H1 (cell line): ENCODE results near the gene MEI1. TPM values are rescaled to one million over a fixed set of nuclear protein-coding genes. Genes with fewer than 3 reads are reported as not detected.

Experiments used
- CTCF ChIA-PET: fragments of 300-600 bp; sonication (Branson Sonifier 250); formaldehyde crosslinking; loops from one replicate; lab custom pipeline; 2021; ENCODE audit not compliant: partially characterized antibody; lab: Charles Lee
- POLR2A ChIA-PET: fragments of 300-600 bp; sonication (Branson Sonifier 250); formaldehyde crosslinking; loops from one replicate; lab custom pipeline; 2021; ENCODE audit warnings: inconsistent platforms; ENCODE audit not compliant: partially characterized antibody; lab: Charles Lee
- DNase-seq, 2 experiments: peaks; one replicate each; pipeline versions ENCODE4 v3.0.0 to v3.0.0-alpha.2; 2010 to 2022; ENCODE audit warnings: low spot score in 2 of 2, low read depth in 1 of 2, mixed read lengths in 1 of 2
- FAIRE-seq: peaks from 2 replicates; lab custom pipeline; 2011; peaks lifted over from hg19 to GRCh38; lab: Jason Lieb, UNC
- H2AFZ ChIP-seq: 2 replicates; pipeline ENCODE4 v1.8.1; 2012; ENCODE audit warnings: low read length, inconsistent platforms
- H2AK5ac ChIP-seq: 2 replicates; pipeline ENCODE4 v1.6.1; 2013; ENCODE audit warnings: low read depth, low read length
- H2BK120ac ChIP-seq: replicated peaks from 2 replicates; pipeline ENCODE3; 2013; ENCODE audit warnings: low read depth, low read length, inconsistent platforms
- H2BK12ac ChIP-seq: 2 replicates; pipeline ENCODE4 v1.6.1; 2013; ENCODE audit warnings: low read depth, low read length
- H2BK15ac ChIP-seq: 2 replicates; pipeline ENCODE4 v1.6.1; 2013; ENCODE audit warnings: low read length
- H2BK20ac ChIP-seq: 2 replicates; pipeline ENCODE4 v1.6.1; 2013; ENCODE audit warnings: low read length
- H2BK5ac ChIP-seq: 2 replicates; pipeline ENCODE4 v1.6.1; 2013; ENCODE audit warnings: low read depth, low read length
- H3K14ac ChIP-seq: 2 replicates; pipeline ENCODE4 v1.6.1; 2013; ENCODE audit warnings: inconsistent platforms; ENCODE audit not compliant: insufficient read length
- H3K18ac ChIP-seq: 2 replicates; pipeline ENCODE4 v1.6.1; 2013; ENCODE audit warnings: low read length; ENCODE audit errors: extremely low read depth
- H3K23ac ChIP-seq: 2 replicates; pipeline ENCODE4 v1.6.1; 2013; ENCODE audit warnings: inconsistent platforms; ENCODE audit not compliant: insufficient read length
- H3K23me2 ChIP-seq: 2 replicates; pipeline ENCODE4 v1.6.1; 2013; ENCODE audit warnings: low read depth, low read length
- H3K27ac ChIP-seq: 2 replicates; pipeline ENCODE4 v1.6.1; 2011; ENCODE audit warnings: low read depth, low read length, inconsistent platforms
- H3K27me3 ChIP-seq, 4 experiments: replicated peaks in 1 of 4; 1 replicate in 1 of 4; 2 replicates in 3 of 4; pipeline versions ENCODE4 v1.6.1 to v1.8.1; 2011 to 2013; ENCODE audit warnings: low read length in 3 of 4, mild to moderate bottlenecking in 3 of 4, inconsistent platforms in 2 of 4, mixed read lengths in 2 of 4, moderate library complexity in 1 of 4; ENCODE audit not compliant: control insufficient read depth in 3 of 4, insufficient read depth in 3 of 4; ENCODE audit errors: extremely low read depth in 1 of 4
- H3K36me3 ChIP-seq, 4 experiments: 2 replicates each; pipeline versions ENCODE4 v1.6.1 to v1.8.1; 2011 to 2013; ENCODE audit warnings: mild to moderate bottlenecking in 4 of 4, low read length in 3 of 4, moderate library complexity in 2 of 4, control low read depth in 1 of 4, inconsistent platforms in 1 of 4; ENCODE audit not compliant: insufficient read depth in 4 of 4, control insufficient read depth in 2 of 4
- H3K4ac ChIP-seq: replicated peaks from 2 replicates; pipeline ENCODE3; 2013; ENCODE audit warnings: low read length, low read depth, mixed read lengths, inconsistent platforms; ENCODE audit not compliant: insufficient read length
- H3K4me1 ChIP-seq, 4 experiments: replicated peaks in 1 of 4; 1 replicate in 1 of 4; 2 replicates in 3 of 4; pipeline versions ENCODE4 v1.6.1 to v1.8.1; 2011 to 2013; ENCODE audit warnings: low read length in 3 of 4, inconsistent platforms in 2 of 4, mixed read lengths in 1 of 4; ENCODE audit not compliant: insufficient read depth in 4 of 4, control insufficient read depth in 3 of 4
- H3K4me2 ChIP-seq, 2 experiments: 2 replicates each; pipeline versions ENCODE4 v1.6.1 to v1.8.1; 2011 to 2013; ENCODE audit warnings: low read depth in 2 of 2, low read length in 2 of 2, control low read depth in 1 of 2, inconsistent platforms in 1 of 2, mild to moderate bottlenecking in 1 of 2; ENCODE audit not compliant: insufficient read depth in 1 of 2
- H3K4me3 ChIP-seq, 4 experiments: fragments of 200-600, 300-600 bp in 1 of 4; sonication (generic), shearing (Covaris generic), sonication (Bioruptor Twin) in 1 of 4; 2 replicates each; pipeline versions ENCODE4 v1.5.1 to v1.8.1; 2011 to 2016; ENCODE audit warnings: low read length in 4 of 4, low read depth in 3 of 4, control low read depth in 2 of 4, inconsistent platforms in 2 of 4, mild to moderate bottlenecking in 2 of 4, mixed read lengths in 1 of 4, moderate library complexity in 1 of 4; ENCODE audit not compliant: insufficient read depth in 2 of 4; ENCODE audit errors: extremely low read depth in 1 of 4
- H3K56ac ChIP-seq: replicated peaks from 2 replicates; pipeline ENCODE3; 2013; ENCODE audit warnings: low read depth, mild to moderate bottlenecking, mixed read lengths, low read length, inconsistent platforms; ENCODE audit not compliant: insufficient read length
- H3K79me1 ChIP-seq: 2 replicates; pipeline ENCODE4 v1.6.1; 2013; ENCODE audit warnings: low read depth, low read length, control low read depth
- H3K79me2 ChIP-seq, 2 experiments: 2 replicates each; pipeline versions ENCODE4 v1.6.1 to v1.8.1; 2012 to 2013; ENCODE audit warnings: low read length in 2 of 2, mild to moderate bottlenecking in 2 of 2, inconsistent platforms in 1 of 2; ENCODE audit not compliant: insufficient read depth in 2 of 2, control insufficient read depth in 1 of 2
- H3K9ac ChIP-seq, 4 experiments: replicated peaks in 1 of 4; 1 replicate in 1 of 4; 2 replicates in 3 of 4; pipeline versions ENCODE4 v1.6.1 to v1.8.1; 2011 to 2013; ENCODE audit warnings: low read depth in 3 of 4, low read length in 3 of 4, control low read depth in 2 of 4, mild to moderate bottlenecking in 2 of 4, moderate library complexity in 2 of 4, inconsistent platforms in 1 of 4; ENCODE audit errors: extremely low read depth in 1 of 4
- H3K9me3 ChIP-seq, 2 experiments: 2 replicates each; pipeline versions ENCODE4 v1.6.1 to v1.8.1; 2012 to 2013; ENCODE audit warnings: mild to moderate bottlenecking in 2 of 2, moderate library complexity in 2 of 2, control low read depth in 1 of 2, inconsistent platforms in 1 of 2, low read depth in 1 of 2, low read length in 1 of 2, mixed read lengths in 1 of 2; ENCODE audit not compliant: insufficient read depth in 2 of 2
- H4K20me1 ChIP-seq, 2 experiments: replicated peaks in 1 of 2; 2 replicates each; pipeline versions ENCODE3 to v1.8.1; 2011 to 2013; ENCODE audit warnings: inconsistent platforms in 2 of 2, low read length in 2 of 2, mild to moderate bottlenecking in 1 of 2; ENCODE audit not compliant: insufficient read depth in 2 of 2, control insufficient read depth in 1 of 2
- H4K5ac ChIP-seq: 2 replicates; pipeline ENCODE4 v1.6.1; 2013; ENCODE audit warnings: low read length, low read depth, mixed read lengths, inconsistent platforms; ENCODE audit not compliant: insufficient read length
- H4K8ac ChIP-seq: 2 replicates; pipeline ENCODE4 v1.8.0; 2013; ENCODE audit warnings: mild to moderate bottlenecking, moderate library complexity, low read length, inconsistent platforms; ENCODE audit not compliant: insufficient read depth; ENCODE audit errors: extremely low read depth
- H4K91ac ChIP-seq: replicated peaks from 2 replicates; pipeline ENCODE3; 2013; ENCODE audit warnings: low read length, mixed read lengths, inconsistent platforms; ENCODE audit not compliant: insufficient read length
- CEBPB ChIP-seq: IDR thresholded peaks from 2 replicates; pipeline ENCODE4 v1.6.1; 2012; ENCODE audit warnings: low read depth, low read length
- CHD1 ChIP-seq: IDR thresholded peaks from 2 replicates; pipeline ENCODE4 v1.6.1; 2012; ENCODE audit warnings: low read depth, low read length, improper control_type of control experiment
- CHD2 ChIP-seq: IDR thresholded peaks from 2 replicates; pipeline ENCODE4 v1.6.1; 2012; ENCODE audit warnings: low read length, improper control_type of control experiment
- CREB1 ChIP-seq: IDR thresholded peaks from 2 replicates; pipeline ENCODE4 v1.6.1; 2012; ENCODE audit warnings: inconsistent platforms
- GABPA ChIP-seq: IDR thresholded peaks from 2 replicates; pipeline ENCODE4 v1.6.1; 2011; ENCODE audit warnings: mild to moderate bottlenecking, low read length, moderate library complexity, borderline replicate concordance; ENCODE audit not compliant: insufficient read depth
- JUN ChIP-seq: IDR thresholded peaks from 2 replicates; pipeline ENCODE4 v1.6.1; 2011; ENCODE audit warnings: low read depth, mild to moderate bottlenecking, improper control_type of control experiment, low read length
- MAFK ChIP-seq: IDR thresholded peaks from 2 replicates; pipeline ENCODE4 v1.6.1; 2012; ENCODE audit warnings: low read depth, mild to moderate bottlenecking, improper control_type of control experiment, low read length
- RNF2 ChIP-seq: fragments of 200-900, 300-1000 bp; sonication (generic); IDR thresholded peaks from 2 replicates; pipeline ENCODE4 v1.7.1; 2016; ENCODE audit warnings: borderline replicate concordance, low read depth, mild to moderate bottlenecking, antibody characterized with exemption, low read length; ENCODE audit not compliant: poor library complexity, severe bottlenecking; ENCODE audit errors: missing control alignments
- SP4 ChIP-seq: IDR thresholded peaks from 2 replicates; pipeline ENCODE4 v1.6.1; 2012; ENCODE audit warnings: low read length, inconsistent platforms
- SUZ12 ChIP-seq: fragments of 200-600 bp; sonication (generic); IDR thresholded peaks from 2 replicates; pipeline ENCODE4 v1.6.1; 2012; ENCODE audit warnings: mild to moderate bottlenecking, inconsistent platforms, low read length, moderate library complexity, mixed read lengths
- TBP ChIP-seq: IDR thresholded peaks from 2 replicates; pipeline ENCODE4 v1.6.1; 2011; ENCODE audit warnings: low read depth, low read length, improper control_type of control experiment
- YY1 ChIP-seq: IDR thresholded peaks from 2 replicates; pipeline ENCODE4 v1.6.1; 2011; ENCODE audit warnings: low read depth, mild to moderate bottlenecking, low read length
- WGBS, 2 experiments: shearing (Covaris generic) in 1 of 2; methylation state at CpG; one replicate each; pipeline versions ENCODE4 v1.1.6 to v1.1.7; 2013 to 2015; ENCODE audit warnings: low lambda C conversion rate in 2 of 2, mixed read lengths in 2 of 2, inconsistent platforms in 1 of 2, low coverage in 1 of 2, missing lambda C conversion rate in 1 of 2; ENCODE audit not compliant: insufficient replicate concordance in 2 of 2, insufficient coverage in 1 of 2, insufficient read length in 1 of 2; ENCODE audit errors: extremely low coverage in 1 of 2, missing lambda C conversion rate in 1 of 2; 5-methylcytosine and 5-hydroxymethylcytosine counted together
- polyA plus RNA-seq, 7 experiments: library from polyadenylated mRNA; depleted of rRNA in 3 of 7; stranded (reverse) in 5 of 7; unstranded in 2 of 7; fragments of >200 nt in 5 of 7; fragments of 200-250 nt in 2 of 7; gene quantifications; 1 replicate in 5 of 7; 2 replicates in 1 of 7; 4 replicates in 1 of 7; pipeline versions ENCODE4 v1.2.1 to v1.2.3, GENCODE V29; 2011 to 2013; ENCODE audit warnings: missing spikeins in 2 of 7, mixed read lengths in 2 of 7
- total RNA-seq: library from RNA; stranded (reverse); fragmentation: NEBNext Ultra II Directional; extraction: Animal tissue kit (Norgen Biotek cat#: 25700); gene quantifications from 2 replicates; pipeline ENCODE4 v1.2.1, GENCODE V29; 2021

MEI1 gene
- total and polyA plus RNA-seq, 2 of the 8 experiments (the other 6 are each of a cell fraction or from before 2014, with no cell fraction given) = 0.27 to 0.54 TPM

DNA sequence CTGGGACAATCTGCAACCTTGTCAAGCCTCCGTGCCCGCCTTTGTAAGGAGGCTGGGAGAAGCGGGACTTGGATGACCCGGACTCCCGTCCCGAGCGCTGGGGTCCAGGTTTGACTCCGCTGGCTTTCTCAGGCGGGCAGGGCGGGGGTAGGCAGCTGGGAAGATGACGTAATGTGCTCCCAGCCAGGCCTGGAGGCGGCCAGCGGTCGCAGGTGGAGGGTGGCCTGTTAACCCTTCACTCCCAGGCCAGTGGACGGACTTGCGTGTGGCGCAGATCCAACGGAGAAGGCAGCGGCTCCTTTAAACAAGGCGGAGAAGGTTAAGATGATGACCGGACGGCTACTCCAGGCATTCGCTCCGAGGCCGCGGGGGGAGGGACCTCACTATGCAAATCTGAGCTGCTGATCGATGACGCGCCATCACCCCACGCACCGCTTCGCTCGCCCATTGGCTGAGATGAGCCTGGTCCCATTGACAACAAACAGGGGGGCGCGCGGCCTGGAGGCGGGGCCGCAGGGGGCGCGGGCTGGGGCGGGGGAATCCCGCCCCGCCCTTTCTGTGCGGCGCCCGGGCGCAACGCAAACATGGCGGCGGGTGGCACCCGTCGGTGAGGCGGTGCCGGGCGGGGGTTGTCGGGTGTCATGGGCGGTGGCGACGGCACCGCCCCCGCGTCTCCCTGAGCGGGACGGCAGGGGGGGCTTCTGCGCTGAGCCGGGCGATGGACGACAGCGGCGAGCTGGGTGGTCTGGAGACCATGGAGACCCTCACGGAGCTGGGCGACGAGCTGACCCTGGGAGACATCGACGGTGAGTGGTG, 133.5 kb downstream of the MEI1 start, which contains the start of gene SREBF2:
TSS of gene SREBF2 (plus strand) at position 553 of the 816 bp plus-strand sequence. CDS start at position 719, 166 bp downstream.
- H3K79me2 ChIP-seq = peaks cover 20 to 39% of the 10 kb centered on the region in 2 experiments
- peak within 1 kb of the TSS; percentile 76 to 87 (median 85) for H3K4me3 ChIP-seq
- peak within 1 kb of the TSS; percentile 96 for H3K56ac ChIP-seq
- peak within 1 kb of the TSS; percentile 75 to 78 for H3K4me2 ChIP-seq
- peaks cover 5% of the 10 kb centered on the region for H3K23me2 ChIP-seq
- H3K4ac ChIP-seq = peak within 1 kb of the TSS; percentile 64
- H4K5ac ChIP-seq = peak within 1 kb of the TSS; percentile 87
- peak within 1 kb of the TSS; percentile 97 for H4K8ac ChIP-seq
- peak within 1 kb of the TSS; percentile 41 for H2BK120ac ChIP-seq
- peak within 1 kb of the TSS; percentile 94 for H3K18ac ChIP-seq
- H3K36me3 ChIP-seq = peaks cover 5 to 17% (median 14%) of the 10 kb centered on the region in 4 experiments; a peak in 7 of 8 replicates
- H4K20me1 ChIP-seq = peaks cover 0 to 5% of the 10 kb centered on the region in 2 experiments
- no peak within 1 kb of the TSS for H3K14ac ChIP-seq
- CTCF ChIA-PET = interaction anchor here (1.0 to 6.0 kb wide), 8 partner anchors 10 to 135 kb away, joined by 3 to 27 read pairs (median 4); partner anchors contain the start of gene MEI1
- FAIRE-seq (peak; percentile 57), DNase-seq (peak; percentile 97 to 100)
- H2BK5ac ChIP-seq = peak within 1 kb of the TSS; percentile 97
- peak within 1 kb of the TSS; percentile 31; the same call in 1 of the 2 replicates for H2AK5ac ChIP-seq
- H3K4me1 ChIP-seq = peaks cover 0 to 5% (median 1%) of the 10 kb centered on the region in 4 experiments; a peak in 3 of 7 replicates
- H2BK12ac ChIP-seq = peak within 1 kb of the TSS; percentile 86
- no peak within 1 kb of the TSS for H2BK15ac ChIP-seq
- H3K9ac ChIP-seq = peak within 1 kb of the TSS; percentile 76 to 97 (median 84)
- peak within 1 kb of the TSS; percentile 91 for H3K27ac ChIP-seq
- no peak within 1 kb of the TSS for H3K23ac ChIP-seq
- peak within 1 kb of the TSS; percentile 67; the same call in 1 of the 2 replicates for H2BK20ac ChIP-seq
- H2AFZ ChIP-seq = no peak within 1 kb of the TSS
- POLR2A ChIA-PET = interaction anchor here (0.6 to 8.5 kb wide), 15 partner anchors 11 to 782 kb away, joined by 3 to 85 read pairs (median 4); partner anchors contain the start of genes CCDC134, DESI1, POLDIP3 and XRCC6
- no peaks in the 10 kb centered on the region for H3K9me3 ChIP-seq
- no peaks in the 10 kb centered on the region for H3K27me3 ChIP-seq
- WGBS, 2 experiments = 0% methylated on average over 50 of the region's 75 CpGs; no CpG with 5 or more reads in 1 of the 2 experiments
- H4K91ac ChIP-seq = peak within 1 kb of the TSS; percentile 97
- peaks cover 9% of the 10 kb centered on the region; the same call in 1 of the 2 replicates for H3K79me1 ChIP-seq
- TF ChIP-seq YY1 = peak; percentile 92
- TF ChIP-seq JUN = peak; percentile 75; the same call in 1 of the 2 replicates
- peak; percentile 87; the same call in 1 of the 2 replicates for TF ChIP-seq SP4
- no peak for TF ChIP-seq MAFK
- no peak for TF ChIP-seq RNF2
- TF ChIP-seq CHD1 = no peak
- peak; percentile 62 for TF ChIP-seq TBP
- TF ChIP-seq CEBPB = peak; percentile 76
- TF ChIP-seq SUZ12 = no peak
- TF ChIP-seq CREB1 = peak; percentile 92
- TF ChIP-seq GABPA = no peak
- TF ChIP-seq CHD2 = 0 out of 2 replicates have a peak, but pooled peaks have one; percentile 39
